ENCODE measurements around the gene FGF12.

Gene FGF12

DNA sequence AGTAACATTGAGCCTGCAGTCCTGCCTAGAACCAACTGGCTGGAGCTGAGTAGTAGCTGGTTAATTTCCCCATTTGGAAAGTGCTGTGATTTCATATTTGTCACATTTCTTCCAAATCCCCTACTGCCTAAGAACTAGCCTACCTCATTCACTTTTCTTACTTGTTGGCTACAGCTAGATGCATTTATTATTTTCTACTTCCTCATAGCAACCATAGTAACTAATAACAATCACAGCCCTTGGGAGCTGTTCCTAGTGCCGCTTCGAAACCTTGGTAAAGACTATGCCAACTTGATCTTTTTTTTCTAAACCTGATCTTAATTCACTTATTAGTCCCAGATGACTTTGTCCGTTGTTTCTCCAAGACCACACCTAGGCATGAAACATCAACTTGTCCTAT lies 240.3 kb downstream of the FGF12 start:
- no peak for DNase-seq

DNA sequence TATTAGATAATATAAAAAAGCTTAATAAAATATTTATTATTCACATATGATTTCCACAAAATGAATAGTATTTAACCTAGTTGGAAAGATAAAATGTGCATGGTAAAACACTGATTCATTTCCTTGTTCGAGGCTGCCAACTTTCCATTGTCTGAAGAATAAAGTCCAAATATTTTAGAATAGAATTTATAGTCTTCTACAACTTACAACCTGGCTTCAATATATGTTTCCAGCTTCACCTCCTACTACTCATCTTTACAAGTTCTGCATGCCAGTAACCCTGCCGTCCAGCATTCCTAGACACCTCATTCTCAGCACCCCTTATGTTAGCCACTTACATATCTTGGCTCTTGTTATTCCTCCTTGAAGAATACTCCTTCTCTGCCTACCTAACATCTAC lies 244.5 kb downstream of the FGF12 start:
- no peak for DNase-seq

DNA sequence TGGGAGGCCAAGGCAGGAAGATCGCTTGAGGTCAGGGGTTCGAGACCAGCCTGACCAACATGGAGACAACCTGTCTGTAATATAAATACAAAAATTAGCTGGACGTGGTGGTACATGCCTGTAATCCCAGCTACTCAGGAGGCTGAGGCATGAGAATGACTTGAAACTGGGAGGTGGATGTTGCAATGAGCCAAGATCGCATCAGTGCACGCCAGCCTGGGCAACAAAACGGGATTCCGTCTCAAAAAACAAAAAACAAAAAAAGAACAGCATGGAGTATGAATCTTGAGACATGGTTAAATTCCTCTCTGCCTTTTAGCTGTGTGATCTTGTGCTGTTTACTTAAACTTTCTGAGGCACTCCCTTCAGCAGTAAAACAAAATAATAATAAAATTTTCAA lies 244.9 kb downstream of the FGF12 start:
- DNase-seq: no peak

DNA sequence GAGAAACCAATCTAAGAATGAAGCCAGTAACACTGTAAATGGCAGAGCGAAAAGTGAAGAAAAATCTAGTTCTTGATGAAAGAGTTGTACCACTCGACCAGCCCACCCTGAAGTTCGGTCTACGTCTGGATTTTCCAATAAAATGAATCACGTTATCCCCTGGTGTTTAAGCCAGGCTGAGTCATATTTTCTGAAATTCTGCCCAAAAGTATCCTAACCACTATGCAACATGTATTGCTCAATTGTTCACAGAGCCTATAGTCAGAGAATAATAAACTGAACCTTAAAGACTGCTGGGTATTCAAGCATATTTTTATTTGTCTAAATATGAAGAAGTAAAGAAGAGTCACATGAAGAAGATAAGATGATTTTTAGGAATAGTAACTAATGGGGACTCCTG lies 245.7 kb downstream of the FGF12 start:
- no peak for DNase-seq

DNA sequence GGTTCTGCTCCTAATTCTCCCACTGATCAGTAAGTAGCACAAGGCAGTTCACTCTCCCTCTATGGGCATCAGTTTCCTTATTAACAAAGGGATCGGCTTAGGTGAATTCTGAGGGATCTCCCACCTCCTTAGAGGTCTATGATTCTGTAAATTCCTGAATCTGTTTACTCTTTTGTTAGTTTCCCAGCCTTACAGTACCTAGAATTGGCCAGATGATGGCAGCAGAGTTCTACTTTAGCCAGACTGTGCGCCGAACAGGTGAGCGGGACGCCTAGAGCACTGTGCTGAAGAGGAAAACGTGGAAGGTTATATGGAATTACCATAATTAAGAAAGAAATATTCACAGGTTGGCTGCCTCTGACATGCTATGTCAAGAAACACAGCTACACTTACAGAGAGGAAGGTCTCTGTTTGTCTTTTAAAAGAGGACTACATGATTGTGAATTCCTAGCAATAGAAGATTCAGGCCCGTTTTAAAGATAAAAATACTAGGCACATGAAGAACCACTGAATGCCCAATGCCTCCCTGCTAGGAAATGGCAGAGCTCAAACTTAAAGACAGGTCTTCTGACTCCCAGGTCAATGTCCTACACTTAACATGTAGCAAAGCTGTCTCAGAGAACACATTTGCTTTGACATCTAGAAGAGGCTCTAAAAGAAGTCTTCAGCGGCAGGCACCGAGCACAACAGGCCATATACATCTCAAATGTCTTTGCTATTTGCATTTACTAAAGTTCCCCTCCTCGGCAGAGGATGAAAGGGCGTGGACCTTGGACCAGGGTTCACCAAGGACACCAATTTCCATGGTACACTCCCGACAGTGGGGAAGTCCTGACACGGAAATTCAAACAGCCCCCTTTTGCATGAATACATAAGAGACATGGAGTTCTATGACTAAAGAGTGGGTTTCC lies 259.9 kb downstream of the FGF12 start:
- DNase-seq: peak; percentile 13 to 52

DNA sequence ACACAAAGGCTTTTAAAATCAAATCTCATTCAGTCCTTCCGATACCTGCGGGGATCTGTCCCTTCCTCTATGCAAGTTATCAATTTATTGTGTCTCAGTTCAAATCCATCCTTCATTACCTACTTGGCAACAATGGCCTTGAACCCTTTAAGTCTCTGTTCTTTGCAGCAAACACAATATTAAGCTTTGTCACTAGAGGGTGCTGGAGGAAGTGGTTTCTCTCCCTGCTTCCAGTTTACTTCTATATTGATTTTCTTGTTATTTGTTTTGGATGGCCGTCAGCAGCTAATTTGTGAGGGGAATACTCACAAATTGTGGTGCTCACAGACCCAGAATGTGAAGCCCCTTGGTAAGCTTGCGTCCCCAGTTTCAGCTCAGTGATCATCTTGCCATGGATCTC lies 278.3 kb downstream of the FGF12 start:
- DNase-seq: no peak

DNA sequence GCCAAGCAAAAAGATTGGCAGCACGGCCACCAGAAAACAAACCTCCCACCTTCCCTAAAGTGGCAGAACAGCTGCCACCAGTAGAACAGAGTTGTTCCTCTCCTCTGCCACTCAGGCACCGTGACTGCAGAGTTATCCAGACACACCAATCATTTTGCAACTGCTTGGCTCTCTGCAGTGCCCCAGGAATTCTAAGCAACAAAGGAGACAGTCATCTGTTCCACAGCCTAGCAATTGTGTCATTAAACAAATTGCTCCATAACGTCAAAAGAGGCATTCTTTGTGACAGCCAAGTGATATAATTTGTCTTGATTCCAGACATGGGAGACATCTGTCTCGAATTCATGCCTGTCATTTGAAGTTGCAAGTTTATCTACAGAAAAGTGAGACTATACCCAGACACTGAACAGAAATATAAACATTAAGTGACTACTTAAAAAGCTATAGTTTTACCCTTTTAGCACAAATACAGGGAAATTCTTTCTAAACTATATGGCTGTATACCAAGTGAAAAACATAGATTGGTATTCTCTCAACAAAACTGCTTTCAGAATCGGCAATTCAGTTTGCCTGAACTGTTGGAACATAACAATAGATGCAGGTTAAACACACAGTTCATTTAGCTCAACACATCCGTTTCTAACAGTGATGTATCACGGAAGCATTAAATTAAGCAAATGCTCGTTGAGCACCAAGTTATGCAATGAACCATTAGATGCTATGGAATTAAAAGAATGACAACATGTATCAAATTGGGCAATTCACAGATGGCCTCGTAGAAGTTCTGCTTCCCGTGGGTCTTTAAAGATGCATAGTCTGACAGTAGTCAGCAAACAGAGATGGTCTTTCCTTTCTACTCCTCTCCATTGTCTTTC lies 281.3 kb downstream of the FGF12 start:
- no peak for DNase-seq

DNA sequence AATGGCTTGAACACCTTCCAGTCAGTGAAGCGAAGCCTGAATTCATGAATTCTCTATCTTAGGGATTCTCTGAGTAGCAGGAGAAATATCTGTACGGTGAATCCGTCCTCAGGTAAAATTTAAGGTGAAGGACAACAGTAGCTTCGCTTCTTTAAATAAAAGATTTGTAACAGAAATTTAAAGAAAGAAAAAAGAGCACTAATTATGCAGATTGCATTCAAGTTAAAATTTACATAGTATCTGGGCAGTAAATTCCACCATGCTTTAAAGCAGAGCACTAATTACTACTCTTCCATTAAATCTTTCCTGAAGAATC lies 282.6 kb downstream of the FGF12 start:
- no peak for DNase-seq

DNA sequence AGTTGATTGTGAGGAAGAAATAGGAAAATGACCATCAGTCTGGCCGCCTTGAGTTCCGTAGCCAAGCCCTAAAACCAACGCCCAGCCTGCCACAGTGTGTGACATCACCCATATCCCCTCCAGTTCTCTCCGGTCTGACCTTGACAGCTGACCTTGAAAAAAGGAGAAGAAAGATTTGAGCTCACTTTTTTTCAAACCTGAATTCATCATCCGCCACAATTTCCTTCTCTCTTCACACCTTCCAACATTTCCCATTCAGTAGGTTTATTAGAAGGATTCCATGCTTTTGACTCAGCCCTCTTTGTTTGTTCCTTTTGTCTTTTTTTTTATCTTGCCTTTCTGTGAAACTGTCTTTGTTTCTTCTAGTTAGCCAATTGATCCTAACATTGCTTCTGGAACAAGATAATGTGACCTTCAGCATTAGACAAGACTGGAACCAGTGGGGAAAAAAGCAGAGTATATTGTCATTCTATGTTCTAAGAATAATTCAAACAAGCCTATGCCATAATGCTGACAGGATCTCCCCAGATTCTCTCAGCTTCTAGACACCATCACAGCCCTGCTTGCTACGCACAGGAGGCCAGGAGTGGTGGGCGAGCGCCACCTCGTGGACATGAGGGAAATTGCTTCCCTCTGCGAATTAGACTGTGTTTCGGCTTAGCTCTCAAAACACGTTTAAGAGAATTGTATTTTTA lies 283.1 kb downstream of the FGF12 start:
- DNase-seq: peak; percentile 17 to 33

DNA sequence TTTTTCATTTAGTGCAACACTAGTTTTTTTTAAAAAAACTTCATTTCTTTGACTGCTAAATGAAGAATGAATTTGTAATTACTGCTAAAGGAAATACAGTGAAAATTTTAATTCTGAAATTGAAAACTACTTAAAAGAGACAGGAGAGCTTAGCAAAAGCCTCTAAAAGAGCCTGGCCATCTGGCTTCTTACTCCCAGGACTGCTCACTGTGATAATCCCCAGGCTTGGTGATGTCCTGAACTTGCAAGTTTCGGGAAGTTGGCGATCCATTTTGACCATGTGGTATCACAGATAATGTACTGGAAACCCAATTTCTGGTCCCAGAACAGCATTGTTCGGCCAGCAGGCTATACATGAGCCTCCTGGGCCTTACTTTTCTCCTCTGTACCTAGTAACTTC lies 292.1 kb downstream of the FGF12 start:
- no peak for DNase-seq

DNA sequence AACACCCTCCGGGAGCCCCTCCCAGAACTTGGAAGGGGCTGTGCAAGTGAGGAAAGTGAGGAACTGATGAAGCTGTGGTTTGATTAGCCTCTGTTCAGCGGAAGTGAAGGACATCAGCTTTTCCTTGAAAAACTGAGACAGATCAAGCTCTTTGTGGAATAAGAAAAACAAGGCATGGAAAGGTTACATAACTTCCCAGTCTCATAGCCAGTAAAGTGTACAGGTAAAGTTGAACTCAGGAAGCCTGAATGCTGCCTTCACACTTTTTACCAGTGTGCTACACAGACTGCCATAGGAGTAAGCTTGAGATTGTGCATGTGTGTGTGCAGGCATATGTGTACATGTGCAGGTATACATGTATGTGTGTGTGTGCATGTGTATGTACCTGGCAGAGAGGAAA lies 293.2 kb downstream of the FGF12 start:
- no peak for DNase-seq

DNA sequence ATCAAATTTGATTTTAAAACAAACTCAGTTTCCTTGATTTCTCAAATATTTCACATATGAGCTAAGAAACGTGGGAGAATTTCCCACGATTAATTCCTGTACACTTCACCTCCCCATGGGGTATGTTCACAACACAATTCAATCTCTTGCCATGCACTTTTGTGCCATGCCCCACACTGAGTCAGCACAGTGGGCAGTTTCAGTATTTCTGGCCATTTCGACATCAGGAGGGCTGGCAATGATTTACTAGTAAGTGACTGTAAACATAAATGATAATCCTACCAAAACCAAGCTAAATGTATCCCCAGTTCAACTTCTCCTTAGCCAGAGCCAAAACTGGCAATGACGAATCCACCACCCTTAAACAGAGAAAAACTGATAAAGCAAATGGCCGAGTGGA lies 293.6 kb downstream of the FGF12 start:
- no peak for DNase-seq

DNA sequence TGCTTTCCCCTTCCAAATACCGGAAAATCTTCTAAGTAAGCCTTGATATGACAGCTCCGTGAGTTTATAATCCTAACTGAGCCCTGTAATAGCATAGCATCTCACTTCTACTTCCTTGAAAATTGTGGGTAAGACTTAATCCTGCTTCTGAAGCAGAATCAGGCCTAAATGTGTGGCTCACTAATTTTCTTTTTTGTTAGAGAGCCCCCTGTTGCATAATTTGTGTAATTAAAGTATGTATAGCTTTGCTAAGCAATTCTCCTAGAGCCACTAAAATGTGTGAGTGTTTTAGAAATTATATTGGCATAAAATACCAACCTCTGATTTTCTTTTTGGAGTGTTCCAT lies 304.4 kb downstream of the FGF12 start:
- DNase-seq: no peak

DNA sequence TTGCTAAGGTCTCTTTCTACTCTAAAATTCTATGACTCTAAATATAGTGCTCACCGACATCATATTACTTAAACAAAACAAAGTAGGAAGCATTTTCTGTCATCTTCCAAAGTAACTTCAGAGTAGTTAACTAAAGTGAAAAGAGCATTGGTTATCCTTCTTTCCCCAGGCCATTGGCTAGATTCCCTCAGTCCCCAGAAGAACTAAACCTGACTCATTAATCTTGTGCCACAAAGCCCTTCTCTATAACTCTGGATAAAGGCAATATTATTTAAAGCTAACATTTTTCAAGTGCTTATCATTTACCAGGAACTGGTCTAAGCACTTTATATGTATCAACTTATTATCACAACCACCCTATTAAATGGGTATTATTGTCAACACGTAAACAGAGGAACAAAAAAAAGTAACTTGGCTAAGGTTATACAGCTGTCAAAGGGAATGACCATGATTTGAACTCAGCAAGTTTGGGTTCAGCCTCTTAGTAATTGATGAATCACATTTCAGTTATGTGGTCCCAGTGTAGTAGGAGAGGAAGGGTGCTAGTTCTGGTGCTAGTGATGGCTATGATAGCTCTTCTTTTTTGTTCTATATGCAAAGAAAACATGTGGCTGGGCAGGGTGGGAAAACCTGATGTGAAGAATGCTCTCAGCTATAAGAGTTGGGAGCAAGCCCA lies 304.9 kb downstream of the FGF12 start:
- no peak for DNase-seq

DNA sequence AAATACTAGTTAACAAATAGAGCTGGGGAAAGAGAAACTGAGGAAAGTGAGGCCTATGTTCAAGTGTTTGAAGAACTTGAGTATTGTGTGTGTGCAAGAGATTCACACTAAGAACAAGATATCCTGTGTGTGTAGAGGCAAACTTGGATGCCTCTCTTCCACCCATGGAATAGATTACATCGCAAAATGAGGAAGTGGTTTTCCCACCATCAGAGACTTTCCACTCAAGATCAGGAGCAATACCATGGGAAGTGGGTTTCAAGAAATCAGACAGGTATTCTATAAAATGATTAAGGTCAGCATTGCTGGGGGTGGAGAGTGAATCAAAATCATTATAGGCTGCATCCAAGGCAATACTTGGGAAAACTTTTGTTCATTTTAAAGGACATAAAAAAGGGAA lies 308.0 kb downstream of the FGF12 start:
- no peak for DNase-seq

DNA sequence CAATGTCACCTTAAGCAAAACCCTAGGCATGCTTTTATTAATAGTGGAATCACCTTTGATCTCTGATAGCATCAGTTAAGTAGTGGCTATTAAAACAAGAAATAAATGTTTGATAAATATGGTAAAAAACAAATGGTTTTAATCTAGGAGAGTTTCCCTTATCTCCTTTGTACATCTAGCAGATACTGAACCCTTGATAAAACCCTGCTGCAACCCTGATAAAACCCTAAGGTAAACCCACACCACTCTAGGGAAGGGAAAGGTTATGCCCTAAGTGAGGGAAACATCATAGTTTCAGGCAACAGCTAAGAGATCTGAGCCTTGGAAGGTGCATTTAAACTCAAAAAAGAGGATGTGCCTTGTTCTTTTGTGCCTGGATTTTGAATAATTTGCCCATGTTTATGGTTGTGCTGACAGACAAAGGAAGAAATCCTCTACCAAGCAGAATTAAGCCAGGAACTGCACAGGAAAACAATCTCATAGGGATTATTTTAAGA lies 309.7 kb downstream of the FGF12 start:
- DNase-seq: no peak

DNA sequence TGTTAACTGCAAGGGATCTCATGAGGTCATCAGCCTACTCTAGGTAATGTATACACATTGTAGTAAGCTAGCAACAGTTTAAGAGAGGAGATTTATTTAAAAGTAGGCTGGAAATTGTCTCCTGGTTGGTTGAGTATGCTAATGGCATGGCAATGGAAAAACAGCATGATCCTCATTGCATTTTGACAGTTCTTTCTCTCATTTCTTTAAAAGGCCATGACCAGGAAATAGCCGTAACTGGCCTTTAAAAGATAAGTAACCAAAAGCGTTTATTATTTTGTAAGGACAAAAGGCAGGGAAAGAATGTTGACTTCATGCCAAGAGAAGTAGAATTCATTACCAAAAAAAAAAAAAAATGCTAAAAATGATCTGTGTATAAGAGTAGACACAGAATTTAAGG lies 310.3 kb downstream of the FGF12 start:
- DNase-seq: no peak

DNA sequence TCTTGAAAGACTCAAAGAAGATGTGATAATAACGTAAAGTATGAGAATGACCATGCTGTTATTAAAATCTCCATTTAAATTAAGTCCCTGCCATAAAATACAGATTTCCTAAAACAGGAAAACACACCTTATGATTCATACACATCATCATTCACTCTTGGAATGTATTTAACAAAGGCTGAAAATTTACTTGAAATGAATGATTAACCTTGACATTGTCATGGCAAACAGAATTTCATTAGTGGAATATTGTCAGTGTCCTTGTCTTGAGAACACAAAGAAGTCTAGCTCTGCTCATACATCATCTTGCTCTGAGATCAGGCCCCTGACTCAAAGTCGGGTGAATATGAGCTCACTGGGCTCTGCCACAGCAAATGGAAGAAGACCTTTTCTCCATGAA lies 313.9 kb downstream of the FGF12 start:
- DNase-seq: no peak

DNA sequence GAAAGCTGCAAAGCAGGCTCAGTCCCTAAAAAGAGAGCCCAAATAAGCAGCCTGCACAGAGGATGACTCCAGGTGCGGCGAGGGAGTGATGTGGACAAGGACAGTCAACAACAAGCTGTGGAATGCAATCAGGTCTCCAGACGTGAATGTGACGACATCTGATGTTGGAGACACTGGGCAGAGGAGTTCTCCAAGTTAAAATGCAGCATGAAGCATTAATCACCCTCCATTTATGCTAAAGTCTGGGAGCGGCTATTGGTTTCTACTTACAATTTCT lies 316.7 kb downstream of the FGF12 start:
- no peak for DNase-seq

DNA sequence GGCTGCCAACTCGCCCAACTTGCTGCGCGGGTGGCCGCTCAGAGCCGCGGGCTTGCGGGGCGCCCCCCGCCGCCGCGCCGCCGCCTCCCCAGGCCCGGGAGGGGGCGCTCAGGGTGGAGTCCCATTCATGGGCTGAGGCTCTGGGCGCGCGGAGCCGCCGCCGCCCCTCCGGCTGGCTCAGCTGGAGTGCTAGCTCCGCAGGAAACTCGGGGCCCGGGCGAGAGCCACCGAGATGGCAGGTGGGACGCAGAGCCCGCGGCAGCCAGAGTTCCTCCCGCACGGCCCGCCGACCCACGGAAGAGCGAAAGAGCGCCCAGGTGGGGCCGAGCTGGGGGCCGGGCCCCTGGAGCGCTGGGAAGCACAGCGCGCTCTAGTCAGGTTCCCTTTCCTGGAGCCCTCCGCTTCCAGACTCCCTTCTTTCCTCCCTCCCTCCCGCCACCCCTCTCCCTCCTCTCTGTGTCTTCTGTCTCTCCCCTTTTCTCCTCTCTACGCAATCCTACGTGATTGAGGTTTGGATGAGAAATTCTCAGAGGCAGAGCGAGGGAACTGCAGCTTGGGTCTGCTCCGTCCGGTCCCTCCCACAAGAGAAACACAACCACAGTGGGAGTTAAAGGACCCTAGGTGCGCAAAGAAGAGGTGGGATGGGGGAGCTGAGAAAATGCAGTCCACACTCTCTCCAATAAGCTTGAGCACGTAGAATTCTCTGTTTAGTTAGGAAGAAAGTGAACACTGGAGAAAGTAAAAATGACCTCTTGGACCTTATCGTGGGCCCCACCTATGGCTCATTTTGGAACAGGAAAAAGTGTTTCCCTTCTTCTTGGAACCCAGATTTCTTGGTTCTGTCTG lies 317.3 kb downstream of the FGF12 start:
- no peak for DNase-seq

DNA sequence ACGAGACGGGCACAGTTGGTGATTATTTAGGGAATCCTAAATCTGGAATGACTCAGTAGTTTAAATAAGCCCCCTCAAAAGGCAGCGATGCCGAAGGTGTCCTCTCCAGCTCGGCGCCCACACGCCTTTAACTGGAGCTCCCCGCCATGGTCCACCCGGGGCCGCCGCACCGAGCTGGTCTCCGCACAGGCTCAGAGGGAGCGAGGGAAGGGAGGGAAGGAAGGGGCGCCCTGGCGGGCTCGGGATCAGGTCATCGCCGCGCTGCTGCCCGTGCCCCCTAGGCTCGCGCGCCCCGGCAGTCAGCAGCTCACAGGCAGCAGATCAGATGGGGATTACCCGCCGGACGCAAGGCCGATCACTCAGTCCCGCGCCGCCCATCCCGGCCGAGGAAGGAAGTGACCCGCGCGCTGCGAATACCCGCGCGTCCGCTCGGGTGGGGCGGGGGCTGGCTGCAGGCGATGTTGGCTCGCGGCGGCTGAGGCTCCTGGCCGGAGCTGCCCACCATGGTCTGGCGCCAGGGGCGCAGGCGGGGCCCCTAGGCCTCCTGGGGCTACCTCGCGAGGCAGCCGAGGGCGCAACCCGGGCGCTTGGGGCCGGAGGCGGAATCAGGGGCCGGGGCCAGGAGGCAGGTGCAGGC lies 318.0 kb downstream of the FGF12 start:
- DNase-seq: no peak

All from CD4-positive, alpha-beta T cell treated with Interleukin-1 beta for 1 hour (primary cell).